NCI-H526 (cell line): ENCODE data around the gene ROBO4.

ENCODE experiments used
- DNase-seq, 2 experiments: peaks; one replicate each; lab custom pipeline; 2025; lab: John Stamatoyannopoulos, UW

Gene ROBO4

DNA sequence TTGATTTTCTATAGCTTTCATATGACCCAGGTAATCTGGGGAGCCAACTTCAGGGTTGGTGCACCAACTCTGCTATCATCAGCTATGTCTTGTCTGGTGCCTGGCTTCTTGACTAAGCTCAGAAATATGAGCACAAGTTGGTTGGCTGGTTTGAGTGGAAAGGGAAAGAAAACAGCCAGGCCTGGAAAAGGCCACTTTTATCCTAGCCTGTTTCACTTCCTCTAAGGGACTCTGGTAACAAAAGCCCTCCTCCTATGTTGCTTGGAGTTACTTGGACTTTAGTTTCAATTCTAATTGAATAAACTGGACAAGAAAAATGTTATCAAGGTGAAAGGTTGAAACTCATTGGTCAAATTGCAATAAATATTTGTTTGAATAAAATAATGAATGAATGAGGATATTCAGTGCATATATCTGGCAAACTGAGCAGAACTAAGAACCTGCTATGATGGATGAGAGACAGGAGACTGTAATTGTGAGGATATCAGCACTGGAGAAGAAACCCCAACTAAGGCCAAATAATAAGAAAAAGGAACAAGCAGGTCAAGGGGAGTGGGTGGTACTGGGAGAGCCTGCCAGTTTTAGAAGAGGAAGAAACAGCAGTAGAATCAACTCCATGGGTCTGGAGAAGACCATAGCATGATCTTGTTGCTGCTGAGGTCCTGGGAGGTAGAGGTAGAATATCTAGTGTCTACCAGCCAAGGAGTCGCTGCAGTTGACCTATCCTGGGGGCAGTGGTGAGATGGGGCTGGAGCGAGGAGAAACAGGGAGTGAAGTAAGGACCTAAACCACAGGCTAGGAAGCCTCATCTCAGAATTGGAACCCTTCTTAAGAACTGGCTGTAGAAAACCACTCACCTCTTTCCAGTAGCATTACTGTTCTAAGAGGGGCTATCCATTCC is 8.2 kb downstream of the ROBO4 start:
- no peak for DNase-seq

- no peak for DNase-seq
Measured at GRCh38 chr11:124887667-124888013, 10.0 kb downstream of the ROBO4 start.

DNA sequence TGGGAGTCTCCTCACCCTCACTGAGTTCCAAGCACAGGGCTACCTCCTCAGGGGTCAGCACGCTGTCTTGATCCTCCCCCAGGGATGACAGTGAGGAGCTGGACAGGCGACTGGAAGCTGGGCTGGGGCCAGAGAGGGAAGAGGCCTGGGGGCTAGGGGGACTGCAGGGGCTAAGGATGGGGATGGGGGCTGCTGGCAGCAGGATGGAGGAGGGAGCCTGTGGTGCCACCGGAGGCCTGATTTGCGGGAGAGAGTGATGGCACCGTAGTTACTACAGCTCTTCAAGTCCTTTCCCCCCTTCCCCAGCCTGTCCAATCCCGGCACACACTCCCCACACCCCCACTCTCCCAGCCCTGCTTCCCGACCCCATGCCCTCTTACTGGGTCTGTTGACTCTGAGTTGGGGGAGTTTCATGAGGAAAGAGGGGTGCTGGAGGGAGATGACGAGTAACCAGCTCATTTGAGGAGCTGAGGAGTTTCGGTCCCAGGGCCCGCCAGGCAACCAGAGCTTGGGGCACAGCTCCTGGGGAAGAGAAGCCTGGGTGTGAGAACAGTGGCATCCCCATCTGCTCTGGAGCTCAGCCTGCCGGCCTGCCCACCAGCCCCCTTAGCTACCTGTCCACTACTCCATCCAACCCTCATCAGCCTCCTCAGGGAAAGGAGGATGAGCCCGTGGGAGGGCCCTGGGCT is 10.5 kb downstream of the ROBO4 start:
- no peak for DNase-seq

GRCh38 chr11:124886476-124886875 is 11.2 kb downstream of the ROBO4 start:
- no peak for DNase-seq

DNA sequence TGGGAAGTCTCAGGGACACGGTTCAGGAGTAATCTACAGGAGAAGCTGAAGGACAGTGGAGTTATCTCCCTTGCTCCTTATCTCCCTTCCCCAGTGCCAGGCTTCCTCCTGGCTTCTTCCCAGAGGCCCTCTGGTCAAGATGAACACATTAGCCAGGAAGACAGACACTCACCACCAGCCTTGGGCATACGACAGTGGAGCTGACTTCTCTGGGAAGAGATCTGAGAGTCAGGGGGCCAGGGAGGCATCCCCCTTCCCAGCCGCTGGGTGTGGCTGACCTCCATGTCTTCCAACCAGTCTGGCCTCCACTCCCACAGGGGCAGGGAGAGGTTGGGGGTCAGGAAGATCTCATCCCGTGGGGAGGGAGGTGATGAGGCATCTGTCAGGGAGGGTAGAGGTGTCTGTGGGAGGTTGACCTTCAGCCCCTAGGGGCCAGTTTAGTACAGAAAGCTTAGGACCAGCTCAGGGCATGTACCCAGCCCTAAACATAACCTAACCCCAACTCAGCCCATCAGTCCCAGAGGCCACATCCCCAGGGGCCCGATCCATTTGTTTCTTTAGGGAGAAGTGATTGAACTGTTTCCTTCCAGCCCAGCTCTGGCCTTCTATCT is 12.7 kb downstream of the ROBO4 start:
- no peak for DNase-seq

DNA sequence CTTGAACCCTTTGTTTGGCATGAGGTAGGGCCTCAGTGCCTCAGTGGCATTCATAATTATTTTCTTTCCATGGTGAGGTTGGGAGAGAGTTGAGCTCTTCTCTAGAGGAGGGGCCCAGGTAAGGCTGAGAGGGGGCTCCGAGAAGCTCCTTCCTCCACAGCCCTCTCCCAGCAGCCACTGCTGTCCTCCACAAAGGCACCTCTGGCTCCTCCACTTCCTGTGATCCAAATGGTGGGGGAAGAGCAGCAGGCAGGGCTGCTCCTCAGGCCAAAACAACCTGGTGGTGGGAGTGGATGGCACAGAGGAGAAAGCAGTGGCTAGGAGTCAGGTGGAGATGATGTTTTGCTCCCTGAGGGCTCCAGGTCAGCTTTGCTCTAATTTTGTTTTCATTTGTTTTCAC is 13.3 kb downstream of the ROBO4 start:
- no peak for DNase-seq

- DNase-seq: no peak
Measured at GRCh38 chr11:124882339-124883071, 15.2 kb downstream of the ROBO4 start.

GRCh38 chr11:124880958-124881357 is 16.7 kb downstream of the ROBO4 start:
- DNase-seq: no peak

DNA sequence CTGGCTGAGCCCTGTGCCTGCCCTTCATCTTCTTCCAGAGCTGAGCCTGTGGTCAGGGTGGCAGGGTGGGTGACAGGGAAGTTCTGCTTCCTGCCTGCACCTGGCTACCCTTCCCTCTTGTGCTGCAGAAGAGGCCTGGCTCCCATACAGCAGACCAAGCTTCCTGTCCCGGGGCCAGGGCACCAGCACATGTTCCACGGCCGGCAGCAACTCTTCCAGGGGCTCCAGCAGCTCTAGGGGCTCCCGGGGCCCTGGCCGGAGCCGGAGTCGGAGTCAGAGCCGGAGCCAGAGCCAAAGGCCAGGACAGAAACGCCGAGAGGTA is 17.4 kb downstream of the ROBO4 start:
- no peak for DNase-seq

GRCh38 chr11:124879493-124880289 is 18.0 kb downstream of the ROBO4 start:
- no peak for DNase-seq

DNA sequence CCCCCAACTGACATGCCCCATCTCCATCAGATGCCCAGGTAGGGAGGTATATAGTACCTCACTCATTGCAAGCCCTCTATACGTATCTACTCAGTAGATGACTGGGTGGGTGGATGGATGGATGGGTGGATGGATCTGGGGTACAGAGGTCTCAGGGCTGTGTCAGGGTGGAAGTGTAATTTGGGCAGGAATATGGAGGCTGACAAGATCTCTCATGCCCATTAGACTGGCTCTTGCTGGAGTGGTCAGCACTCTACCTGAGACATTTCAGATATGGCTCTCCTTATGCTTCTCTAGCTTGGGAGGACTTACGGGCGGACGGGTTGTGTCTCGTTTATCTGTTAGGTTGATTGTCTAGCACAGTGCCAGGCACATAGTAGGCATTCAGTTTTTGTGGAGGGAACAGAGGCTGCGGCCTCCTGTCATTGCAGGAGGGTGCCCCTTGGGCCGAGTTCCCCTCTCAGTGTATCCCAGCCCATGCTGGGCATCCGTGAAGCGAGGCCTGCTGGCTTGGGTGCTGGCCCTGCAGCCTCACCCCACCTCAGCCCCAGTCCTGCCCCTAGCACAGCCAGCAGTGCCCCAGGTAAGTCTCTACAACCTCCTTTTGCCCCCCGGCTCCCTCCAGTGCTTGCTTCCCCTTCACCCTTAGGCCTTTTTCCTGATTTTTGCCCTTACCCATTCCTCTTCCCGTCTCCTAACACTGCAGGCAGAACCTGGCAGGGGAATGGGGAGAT is 18.7 kb downstream of the ROBO4 start:
- no peak for DNase-seq

GRCh38 chr11:124877910-124878758 is 19.5 kb downstream of the ROBO4 start:
- DNase-seq: no peak

DNA sequence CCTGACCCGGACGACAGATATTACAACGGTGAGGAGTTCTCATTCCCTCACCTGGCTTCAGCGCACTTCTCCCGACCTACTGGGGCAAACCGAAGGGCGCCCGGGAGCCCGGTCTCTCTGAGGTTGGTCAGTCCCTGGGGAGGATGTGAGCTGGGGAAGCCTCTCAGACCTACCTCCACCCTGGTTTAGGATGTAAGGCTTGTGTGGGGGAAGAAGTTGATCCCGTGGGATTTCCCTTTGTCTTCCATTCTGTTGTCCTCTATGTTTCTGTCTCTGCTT is 20.1 kb downstream of the ROBO4 start:
- DNase-seq: no peak

- no peak for DNase-seq
Measured at GRCh38 chr11:124876818-124877630, 20.6 kb downstream of the ROBO4 start.

DNA sequence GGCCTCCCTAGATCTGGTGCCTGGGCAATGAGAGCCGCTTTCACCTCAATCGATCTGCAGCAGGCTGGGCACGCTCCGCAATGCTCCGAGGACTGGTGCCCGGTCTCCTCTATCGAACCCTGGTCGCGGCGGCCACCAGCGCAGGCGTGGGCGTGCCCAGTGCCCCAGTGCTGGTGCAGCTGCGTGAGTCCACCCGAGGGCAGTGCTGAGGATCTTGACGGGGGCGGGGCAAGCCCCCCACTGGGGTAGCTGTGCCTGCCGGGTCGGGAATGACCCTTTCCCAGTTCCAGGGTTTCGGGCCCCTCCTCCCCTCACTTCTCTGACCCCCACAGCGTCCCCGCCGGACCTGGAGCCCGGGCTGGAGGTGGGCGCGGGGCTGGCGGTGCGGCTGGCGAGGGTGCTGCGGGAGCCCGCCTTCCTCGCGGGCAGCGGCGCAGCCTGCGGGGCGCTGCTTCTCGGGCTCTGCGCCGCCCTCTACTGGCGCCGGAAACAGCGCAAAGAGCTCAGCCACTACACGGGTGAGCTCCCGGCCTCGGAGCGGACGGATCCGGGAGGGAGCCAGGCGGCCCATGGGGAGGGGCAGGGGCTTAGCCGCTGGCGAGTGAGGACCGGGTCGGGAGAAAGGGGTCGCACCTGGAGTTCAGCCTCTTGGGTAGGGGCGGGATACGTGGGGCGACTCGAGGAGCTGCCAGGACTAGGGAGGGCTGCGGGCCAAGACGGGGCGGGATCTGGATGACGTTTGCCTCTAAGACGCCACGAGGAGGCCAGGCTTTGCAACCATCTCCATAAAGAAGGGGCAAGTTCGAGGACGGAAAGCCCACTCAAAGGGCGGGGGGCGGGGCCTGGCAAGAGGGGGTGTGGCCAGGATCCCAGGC is 21.5 kb downstream of the ROBO4 start:
- peak; percentile 87 to 98 for DNase-seq

- no peak for DNase-seq
Measured at GRCh38 chr11:124875401-124875800, 22.3 kb downstream of the ROBO4 start.

DNA sequence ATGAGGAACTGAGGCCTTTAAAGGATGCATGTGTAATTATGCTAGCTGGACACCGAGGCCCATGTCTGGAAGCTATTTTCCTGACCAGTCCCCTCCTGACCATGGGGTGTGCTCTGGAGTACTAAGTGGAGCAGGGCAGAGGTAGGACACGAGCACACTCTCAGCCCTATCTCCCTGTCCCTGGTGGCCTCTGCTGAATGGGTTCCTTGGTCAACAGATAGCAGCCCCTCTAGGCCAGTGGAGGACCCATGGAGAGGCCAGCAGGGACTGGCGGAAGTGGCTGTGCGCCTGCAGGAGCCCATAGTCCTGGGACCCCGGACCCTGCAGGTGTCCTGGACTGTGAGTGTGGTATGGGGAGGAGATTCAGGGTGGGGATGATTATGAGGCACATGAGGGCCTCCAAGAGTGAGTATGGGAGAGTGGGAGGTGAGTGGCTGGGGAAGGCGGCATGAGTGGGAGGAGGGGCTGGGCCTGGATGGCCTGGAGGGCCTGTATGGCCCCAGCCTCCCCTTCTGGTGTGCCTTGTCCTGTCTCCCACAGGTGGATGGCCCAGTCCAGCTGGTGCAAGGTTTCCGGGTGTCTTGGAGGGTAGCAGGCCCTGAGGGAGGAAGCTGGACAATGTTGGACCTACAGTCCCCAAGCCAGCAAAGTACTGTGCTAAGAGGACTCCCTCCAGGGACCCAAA is 23.0 kb downstream of the ROBO4 start:
- no peak for DNase-seq

- DNase-seq: no peak
Measured at GRCh38 chr11:124873951-124874350, 23.7 kb downstream of the ROBO4 start.
